GM12878 (cell line): ENCODE measurements around the gene OR2B2. TPM values are rescaled to one million over a fixed set of nuclear protein-coding genes. Genes with fewer than 3 reads are reported as not detected.

Experiments used
- ATAC-seq: fragments of 200-7000 bp; cut with Tn5 transposase; 3 replicates; pipeline ENCODE4 v1.9.1; 2020; ENCODE audit warnings: mild to moderate bottlenecking, moderate library complexity
- BruUV-seq: library from RNA; stranded (reverse); fragments of 400-500 nt; replicated peaks from 2 replicates; lab custom pipeline; 2021; lab: Mats Ljungman, UMichigan
- CTCF ChIA-PET: fragments of 300-600 bp; sonication (Branson Sonifier 250); formaldehyde crosslinking; extraction: SDS; loops from one replicate; lab custom pipeline; 2021; ENCODE audit warnings: inconsistent platforms; lab: Yijun Ruan, JAX
- POLR2A ChIA-PET: fragments of 350-600 bp; formaldehyde crosslinking; extraction: SDS; loops from one replicate; lab custom pipeline; 2021; ENCODE audit warnings: inconsistent platforms; lab: Charles Lee
- RAD21 ChIA-PET: fragments of 300-600 bp; sonication (Branson Sonifier 250); formaldehyde crosslinking; loops from one replicate; lab custom pipeline; 2023; ENCODE audit warnings: antibody characterized with exemption; ENCODE audit not compliant: unreplicated experiment; lab: Charles Lee
- SMC1A ChIA-PET: fragments of 300-600 bp; sonication (Branson Sonifier 250); formaldehyde crosslinking; loops from one replicate; lab custom pipeline; 2023; ENCODE audit not compliant: unreplicated experiment, uncharacterized antibody; lab: Charles Lee
- DNase-seq: peaks from one replicate; pipeline ENCODE4 v3.0.0-alpha.2; 2011; ENCODE audit warnings: low read depth, low spot score
- FAIRE-seq: peaks from 3 replicates; lab custom pipeline; 2011; peaks lifted over from hg19 to GRCh38; lab: Jason Lieb, UNC
- H2AFZ ChIP-seq: 2 replicates; pipeline ENCODE4 v1.6.0; 2011; ENCODE audit warnings: low read depth, low read length, control low read depth; ENCODE audit not compliant: control insufficient read depth
- H3K27ac ChIP-seq: 2 replicates; pipeline ENCODE4 v1.5.1; 2011; ENCODE audit warnings: control low read depth; ENCODE audit not compliant: control insufficient read depth, insufficient read depth
- H3K27me3 ChIP-seq, 2 experiments: replicated peaks in 1 of 2; 2 replicates each; pipeline versions ENCODE4 v1.6.0 to v1.6.1; 2011; ENCODE audit warnings: low read length in 1 of 2; ENCODE audit not compliant: control insufficient read depth in 2 of 2, insufficient read depth in 2 of 2
- H3K36me3 ChIP-seq, 2 experiments: 2 replicates each; pipeline ENCODE4 v1.5.1; 2011; ENCODE audit warnings: low read length in 1 of 2; ENCODE audit not compliant: control insufficient read depth in 2 of 2, insufficient read depth in 2 of 2
- H3K4me1 ChIP-seq: 2 replicates; pipeline ENCODE4 v1.6.1; 2011; ENCODE audit warnings: mild to moderate bottlenecking, low read length, moderate library complexity, mixed read lengths; ENCODE audit not compliant: control insufficient read depth, insufficient read depth
- H3K4me2 ChIP-seq: 2 replicates; pipeline ENCODE4 v1.6.0; 2011; ENCODE audit warnings: control low read depth; ENCODE audit not compliant: control insufficient read depth, insufficient read depth
- H3K4me3 ChIP-seq: fragments of 200-600 bp; sonication (generic); 2 replicates; pipeline ENCODE4 v1.5.1; 2016
- H3K79me2 ChIP-seq: 2 replicates; pipeline ENCODE4 v1.6.0; 2011; ENCODE audit warnings: low read length; ENCODE audit not compliant: control insufficient read depth, insufficient read depth
- H3K9ac ChIP-seq: 2 replicates; pipeline ENCODE4 v1.8.0; 2011; ENCODE audit warnings: low read length, control low read depth, mixed read lengths; ENCODE audit not compliant: control insufficient read depth, insufficient read depth
- H3K9me3 ChIP-seq: replicated peaks from 3 replicates; pipeline ENCODE4 v1.5.1; 2011; ENCODE audit warnings: mild to moderate bottlenecking, low read length; ENCODE audit not compliant: control insufficient read depth, insufficient read depth
- H4K20me1 ChIP-seq: 2 replicates; pipeline ENCODE4 v1.6.0; 2011; ENCODE audit not compliant: control insufficient read depth, insufficient read depth
- CBFB ChIP-seq: IDR thresholded peaks from 2 replicates; pipeline ENCODE4 v1.6.1; 2016; ENCODE audit warnings: antibody characterized with exemption, low read depth
- CREB1 ChIP-seq: IDR thresholded peaks from 2 replicates; pipeline ENCODE4 v1.6.1; 2012; ENCODE audit warnings: low read depth, mild to moderate bottlenecking, inconsistent platforms
- CREM ChIP-seq: IDR thresholded peaks from 2 replicates; pipeline ENCODE4 v1.6.1; 2014; ENCODE audit warnings: antibody characterized with exemption, low read depth
- EED ChIP-seq: sonication (generic); IDR thresholded peaks from 2 replicates; pipeline ENCODE4 v1.6.1; 2016; ENCODE audit warnings: antibody characterized with exemption, low read depth
- ETV6 ChIP-seq, 2 experiments: fragments of 450-650 bp in 1 of 2; IDR thresholded peaks in 1 of 2; conservative IDR thresholded peaks in 1 of 2; 2 replicates each; pipeline ENCODE4 v1.6.1; 2014; ENCODE audit warnings: antibody characterized with exemption in 1 of 2, borderline replicate concordance in 1 of 2, low read depth in 1 of 2, mild to moderate bottlenecking in 1 of 2, moderate library complexity in 1 of 2
- FOS ChIP-seq: IDR thresholded peaks from 3 replicates; pipeline ENCODE4 v1.6.1; 2011; ENCODE audit warnings: borderline replicate concordance; ENCODE audit not compliant: insufficient read length; ENCODE audit errors: extremely low read depth
- HDGF ChIP-seq: fragments of 450-650 bp; IDR thresholded peaks from 2 replicates; pipeline ENCODE4 v1.6.1; 2016; ENCODE audit warnings: antibody characterized with exemption
- IRF3 ChIP-seq: fragments of 450-650 bp; IDR thresholded peaks from 2 replicates; pipeline ENCODE4 v1.6.1; 2014; ENCODE audit warnings: mild to moderate bottlenecking
- JUNB ChIP-seq: IDR thresholded peaks from 2 replicates; pipeline ENCODE4 v1.6.1; 2016; ENCODE audit warnings: antibody characterized with exemption, mild to moderate bottlenecking
- LARP7 ChIP-seq: fragments of 450-650 bp; IDR thresholded peaks from 2 replicates; pipeline ENCODE4 v1.6.1; 2017; ENCODE audit warnings: mild to moderate bottlenecking
- NFIC ChIP-seq: IDR thresholded peaks from 2 replicates; pipeline ENCODE4 v1.6.1; 2012; ENCODE audit warnings: low read depth, mild to moderate bottlenecking, inconsistent platforms, low read length, moderate library complexity
- NR2F1 ChIP-seq: fragments of 450-650 bp; conservative IDR thresholded peaks from 2 replicates; pipeline ENCODE4 v1.6.1; 2017; ENCODE audit warnings: mild to moderate bottlenecking
- NRF1 ChIP-seq: conservative IDR thresholded peaks from 2 replicates; pipeline ENCODE4 v1.6.1; 2011; ENCODE audit warnings: mild to moderate bottlenecking, low read depth, low read length, improper control_type of control experiment
- RBBP5 ChIP-seq: fragments of 200-600 bp; sonication (generic); conservative IDR thresholded peaks from 2 replicates; pipeline ENCODE4 v1.6.1; 2016
- SMARCA5 ChIP-seq: fragments of 450-650 bp; IDR thresholded peaks from 2 replicates; pipeline ENCODE4 v1.6.1; 2017; ENCODE audit warnings: mild to moderate bottlenecking
- SPI1 ChIP-seq: IDR thresholded peaks from 2 replicates; pipeline ENCODE4 v1.6.1; 2011; ENCODE audit warnings: low read depth, mild to moderate bottlenecking, low read length, moderate library complexity, borderline replicate concordance; ENCODE audit not compliant: insufficient read depth
- STAT1 ChIP-seq: fragments of 450-650 bp; conservative IDR thresholded peaks from 2 replicates; pipeline ENCODE4 v1.6.1; 2014; ENCODE audit warnings: antibody characterized with exemption, mild to moderate bottlenecking
- SUZ12 ChIP-seq: fragments of 200-600 bp; sonication (generic); IDR thresholded peaks from one replicate; pipeline ENCODE4 v1.6.1; 2018; ENCODE audit warnings: antibody characterized with exemption, mild to moderate bottlenecking; ENCODE audit not compliant: unreplicated experiment
- TCF7 ChIP-seq: IDR thresholded peaks from 2 replicates; pipeline ENCODE4 v1.6.1; 2014; ENCODE audit warnings: antibody characterized with exemption, borderline replicate concordance
- WRNIP1 ChIP-seq: IDR thresholded peaks from 2 replicates; pipeline ENCODE4 v1.6.1; 2011; ENCODE audit warnings: low read depth, low read length, improper control_type of control experiment, borderline replicate concordance
- whole genome bisulfite sequencing: methylation state at CpG from one replicate; pipeline ENCODE4 v1.1.6; 2016; ENCODE audit warnings: low lambda C conversion rate; ENCODE audit not compliant: insufficient replicate concordance, insufficient coverage; ENCODE audit errors: missing lambda C conversion rate; 5-methylcytosine and 5-hydroxymethylcytosine counted together
- in situ Hi-C: fragments of 300-500 bp; cut with MboI; formaldehyde crosslinking; loops from 9 replicates; pipeline ENCODE4 v1.14.3; 2018; ENCODE audit warnings: mixed read lengths
- intact Hi-C: fragments of 100-400 bp; cut with micrococcal nuclease; formaldehyde crosslinking; loops from one replicate; pipeline ENCODE4 v1.14.2; 2022; ENCODE audit not compliant: unreplicated experiment
- polyA plus RNA-seq, 11 experiments: library from polyadenylated mRNA; depleted of rRNA in 4 of 11; unstranded in 6 of 11; stranded (reverse) in 5 of 11; fragments of >200 nt; fragmentation: Nextera tagmentation in 4 of 11; fragmentation: Illumina TruSeq in 1 of 11; extraction: Ambion mirVana in 4 of 11; extraction: Trizol in 1 of 11; gene quantifications; 1 replicate in 1 of 11; 2 replicates in 10 of 11; pipeline versions ENCODE4 v1.2.1 to v1.2.3, GENCODE V29; 2011 to 2016; ENCODE audit warnings: inconsistent platforms in 2 of 11, missing spikeins in 2 of 11, low read depth in 1 of 11
- total RNA-seq, 4 experiments: library from RNA; depleted of rRNA in 3 of 4; stranded (reverse); fragments of >200 nt in 3 of 4; fragmentation: Illumina TruSeq in 1 of 4; extraction: Trizol in 1 of 4; gene quantifications; 2 replicates each; pipeline versions ENCODE4 v1.2.1 to v1.2.3, GENCODE V29; 2013 to 2021
- TF ChIP-seq, protein P1 (sequence below): IDR thresholded peaks from 2 replicates; pipeline ENCODE4 v1.6.1; 2012; ENCODE audit warnings: mild to moderate bottlenecking, low read depth, low read length
- TF ChIP-seq, protein P2 (sequence below): IDR thresholded peaks from 2 replicates; pipeline ENCODE4 v1.6.1; 2011; ENCODE audit warnings: low read depth, mild to moderate bottlenecking, low read length, moderate library complexity, borderline replicate concordance; ENCODE audit errors: extremely low read depth

Gene OR2B2
- total and polyA plus RNA-seq, 10 of the 15 experiments (the other 5 are each of a cell fraction or from before 2014, with no cell fraction given): not detected

- Histone ChIP-seq H3K27me3 (no peaks in the 10 kb centered on the region), H3K36me3 (no peaks in the 10 kb centered on the region), H3K27ac (peak overlapping the region; percentile 97), H4K20me1 (no peaks in the 10 kb centered on the region), H3K9ac (peak overlapping the region; percentile 75), H3K79me2 (no peaks in the 10 kb centered on the region), H3K4me3 (peak overlapping the region; percentile 69), H3K4me2 (peak overlapping the region; percentile 55), H2AFZ (peak overlapping the region; percentile 87), H3K4me1 (peaks cover 20% of the 10 kb centered on the region), H3K9me3 (no peaks in the 10 kb centered on the region)
- intact Hi-C loops (loop anchor here (2.0 kb wide), 1 partner anchor 18 kb away; a partner anchor contains a TSS), in situ Hi-C loops (no loop called here)
- WGBS: under 1% methylated on average over 16 of the region's 16 CpGs
- no TSS peak for BruUV-seq
- ChIA-PET POLR2A (interaction anchor here (0.8 to 4.7 kb wide), 10 partner anchors 10 to 1847 kb away, joined by 3 to 19 read pairs (median 9); a partner anchor contains a TSS), CTCF (interaction anchor here (1.4 to 3.1 kb wide), 4 partner anchors 17 to 483 kb away, joined by 3 to 19 read pairs (median 4); a partner anchor contains a TSS), SMC1A (interaction anchor here (1.1 to 3.8 kb wide), 6 partner anchors 16 to 51 kb away, joined by 3 to 21 read pairs (median 4); a partner anchor contains a TSS), RAD21 (interaction anchor here (0.7 to 4.3 kb wide), 9 partner anchors 17 to 77 kb away, joined by 3 to 32 read pairs (median 4); a partner anchor contains a TSS)
- ATAC-seq (peak; percentile 62), DNase-seq (no peak), FAIRE-seq (no peak)
- TF ChIP-seq ETV6 (conservative IDR thresholded peaks at IDR 0.05 in 1 of 2, IDR thresholded peaks at IDR 0.05 in 1 of 2; ENCODE audit: borderline replicate concordance in 1 of 2, low read depth in 1 of 2) (no peak), WRNIP1 (no peak), SPI1 (no peak), LARP7 (no peak), HDGF (no peak), JUNB (peak; percentile 80), NR2F1 (no peak), NFIC (peak; percentile 18; the same call in 1 of the 2 replicates), FOS (no peak), CREM (no peak), SMARCA5 (no peak), CREB1 (no peak; the same call in 1 of the 2 replicates), TCF7 (peak; percentile 29; the same call in 1 of the 2 replicates), EED (no peak), STAT1 (no peak), SUZ12 (no peak), CBFB (no peak), IRF3 (no peak), NRF1 (no peak), RBBP5 (no peak)
- TF ChIP-seq, protein P1, sequence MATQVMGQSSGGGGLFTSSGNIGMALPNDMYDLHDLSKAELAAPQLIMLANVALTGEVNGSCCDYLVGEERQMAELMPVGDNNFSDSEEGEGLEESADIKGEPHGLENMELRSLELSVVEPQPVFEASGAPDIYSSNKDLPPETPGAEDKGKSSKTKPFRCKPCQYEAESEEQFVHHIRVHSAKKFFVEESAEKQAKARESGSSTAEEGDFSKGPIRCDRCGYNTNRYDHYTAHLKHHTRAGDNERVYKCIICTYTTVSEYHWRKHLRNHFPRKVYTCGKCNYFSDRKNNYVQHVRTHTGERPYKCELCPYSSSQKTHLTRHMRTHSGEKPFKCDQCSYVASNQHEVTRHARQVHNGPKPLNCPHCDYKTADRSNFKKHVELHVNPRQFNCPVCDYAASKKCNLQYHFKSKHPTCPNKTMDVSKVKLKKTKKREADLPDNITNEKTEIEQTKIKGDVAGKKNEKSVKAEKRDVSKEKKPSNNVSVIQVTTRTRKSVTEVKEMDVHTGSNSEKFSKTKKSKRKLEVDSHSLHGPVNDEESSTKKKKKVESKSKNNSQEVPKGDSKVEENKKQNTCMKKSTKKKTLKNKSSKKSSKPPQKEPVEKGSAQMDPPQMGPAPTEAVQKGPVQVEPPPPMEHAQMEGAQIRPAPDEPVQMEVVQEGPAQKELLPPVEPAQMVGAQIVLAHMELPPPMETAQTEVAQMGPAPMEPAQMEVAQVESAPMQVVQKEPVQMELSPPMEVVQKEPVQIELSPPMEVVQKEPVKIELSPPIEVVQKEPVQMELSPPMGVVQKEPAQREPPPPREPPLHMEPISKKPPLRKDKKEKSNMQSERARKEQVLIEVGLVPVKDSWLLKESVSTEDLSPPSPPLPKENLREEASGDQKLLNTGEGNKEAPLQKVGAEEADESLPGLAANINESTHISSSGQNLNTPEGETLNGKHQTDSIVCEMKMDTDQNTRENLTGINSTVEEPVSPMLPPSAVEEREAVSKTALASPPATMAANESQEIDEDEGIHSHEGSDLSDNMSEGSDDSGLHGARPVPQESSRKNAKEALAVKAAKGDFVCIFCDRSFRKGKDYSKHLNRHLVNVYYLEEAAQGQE: no peak
- TF ChIP-seq, protein P2, sequence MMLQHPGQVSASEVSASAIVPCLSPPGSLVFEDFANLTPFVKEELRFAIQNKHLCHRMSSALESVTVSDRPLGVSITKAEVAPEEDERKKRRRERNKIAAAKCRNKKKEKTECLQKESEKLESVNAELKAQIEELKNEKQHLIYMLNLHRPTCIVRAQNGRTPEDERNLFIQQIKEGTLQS: no peak
These were observed 39.6 kb downstream of the OR2B2 start for GRCh38 chr6:27872642-27873020.
